Measurements from ENCODE around the gene VPS9D1.

Gene VPS9D1

DNA sequence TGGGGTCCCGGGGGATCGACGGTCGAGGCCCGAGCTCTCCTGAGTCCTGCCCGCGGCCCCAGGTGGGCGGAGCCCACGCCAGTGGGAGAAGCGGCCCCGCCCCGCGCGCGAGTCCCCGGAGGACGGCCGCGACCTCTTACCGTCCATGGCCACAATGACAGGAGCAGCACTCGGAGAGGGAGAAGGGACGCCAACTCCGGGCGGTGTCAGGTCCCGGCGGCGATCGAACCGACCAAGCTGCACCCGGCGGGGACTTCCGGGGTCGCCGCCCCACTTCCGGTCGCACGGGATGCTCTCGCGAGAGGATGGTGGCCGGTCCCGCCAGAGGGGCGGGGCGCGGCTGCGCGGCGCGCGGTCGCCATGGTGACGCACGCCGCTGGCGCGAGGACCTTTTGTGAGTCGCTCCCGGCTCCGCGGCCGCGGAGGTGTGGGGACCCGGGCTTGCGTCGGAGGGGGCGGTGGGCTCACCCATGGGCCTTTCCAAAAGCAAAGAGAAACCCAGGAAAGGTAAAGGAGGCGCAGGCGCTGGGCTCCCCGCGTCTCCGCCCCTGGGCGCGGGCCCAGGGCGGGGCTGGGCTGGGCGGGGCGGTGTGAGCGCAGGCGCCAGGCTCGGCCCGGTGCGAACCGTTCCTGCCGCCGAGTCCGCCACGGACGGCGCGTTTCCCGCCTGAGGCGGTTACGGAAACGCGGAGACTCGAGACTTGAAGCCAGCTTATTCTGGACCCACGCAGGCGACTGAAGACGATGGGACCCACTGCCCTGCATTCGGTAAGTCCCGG, 63.1 kb downstream of the VPS9D1 start, which contains the start of the genes CHMP1A and SPATA33:
CHMP1A (minus strand) TSS at position 267 of the 779 bp plus-strand sequence; CDS start at position 147, 120 bp downstream.
SPATA33 (plus strand) TSS at position 395 of the 779 bp plus-strand sequence; CDS start at position 471, 76 bp downstream.
- peak; percentile 95 for DNase-seq
